GM10266 (cell line): ENCODE results near the gene TM9SF2.

Source experiments
- DNase-seq: peaks from one replicate; pipeline ENCODE4 v3.0.0; 2012; ENCODE audit errors: extremely low spot score
- CTCF ChIP-seq: IDR thresholded peaks from 2 replicates; pipeline ENCODE4 v1.5.1; 2012; ENCODE audit warnings: mild to moderate bottlenecking, low read depth; ENCODE audit not compliant: control insufficient read depth, insufficient read depth; ENCODE audit errors: missing control alignments

Gene TM9SF2

GRCh38 chr13:99496184-99497142 lies 4.8 kb upstream of the TM9SF2 start:
- no peak for TF ChIP-seq CTCF
- peak; percentile 36 for DNase-seq

- no peak for TF ChIP-seq CTCF
- DNase-seq, result peak; percentile 90
These were observed 2.8 kb upstream of the TM9SF2 start for GRCh38 chr13:99498171-99499161.

- no peak for DNase-seq
- TF ChIP-seq CTCF, result no peak
These were observed 461 bp upstream of the TM9SF2 start for GRCh38 chr13:99500839-99501183.

- no peak for TF ChIP-seq CTCF
- DNase-seq, result no peak
These were observed 603 bp downstream of the TM9SF2 start for GRCh38 chr13:99501848-99502301.

GRCh38 chr13:99505814-99506269 lies 4.6 kb downstream of the TM9SF2 start:
- TF ChIP-seq CTCF, result no peak
- DNase-seq, result no peak

GRCh38 chr13:99506634-99507033 lies 5.4 kb downstream of the TM9SF2 start:
- DNase-seq, result no peak
- TF ChIP-seq CTCF, result no peak
